ENCODE measurements around the gene PKP2. TPM values are rescaled to one million over a fixed set of nuclear protein-coding genes. Genes with fewer than 3 reads are reported as not detected.
"Not testable (repeated sequence)": the region's sequence is repeated elsewhere in the genome, so short reads cannot be mapped to it uniquely, and the experiment has no call there.

Gene PKP2
- total RNA-seq, 1 experiment from 2014 or later = 7.4 TPM

GRCh38 chr12:32879066-32879465 lies 17.5 kb downstream of the PKP2 start:
- not testable (repeated sequence) for H3K27me3 ChIP-seq, DNase-seq, H3K36me3 ChIP-seq, H3K9me3 ChIP-seq, H3K4me3 ChIP-seq

- Histone ChIP-seq H3K36me3 (no peaks in the 10 kb centered on the region), H3K9me3 (no peaks in the 10 kb centered on the region)
- DNase-seq = no peak
These were observed 18.7 kb downstream of the PKP2 start for GRCh38 chr12:32877601-32878459.

DNA sequence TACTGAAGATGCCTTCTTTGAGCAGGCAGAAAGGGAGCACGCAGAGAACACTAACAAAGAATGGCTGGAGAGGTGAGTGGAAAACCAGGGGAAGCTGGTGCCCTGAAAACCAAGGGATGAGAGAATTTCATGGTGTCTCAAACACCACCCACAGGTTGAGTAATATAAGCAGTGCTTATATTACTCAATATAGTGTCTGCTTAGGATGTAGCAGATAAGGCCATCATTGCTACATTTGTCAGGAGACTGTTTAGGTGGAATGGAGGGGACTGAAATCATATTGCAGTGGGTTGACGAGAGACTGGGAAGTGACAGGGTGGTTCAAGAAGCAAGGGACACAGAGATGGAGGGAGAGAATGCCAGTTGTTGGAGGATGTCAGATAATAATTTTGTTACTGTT lies 20.6 kb downstream of the PKP2 start:
- Histone ChIP-seq H3K36me3 (no peaks in the 10 kb centered on the region), H3K4me3 (no peak overlapping the region), H3K27me3 (no peaks in the 10 kb centered on the region), H3K9me3 (no peaks in the 10 kb centered on the region)
- DNase-seq = no peak

More at GRCh38 chr12:32877601-32878459, 18.7 kb downstream of the PKP2 start:
- Histone ChIP-seq H3K27me3 (no peaks in the 10 kb centered on the region), H3K4me3 (no peak overlapping the region)

GRCh38 chr12:32874975-32875374 lies 21.6 kb downstream of the PKP2 start:
- H3K4me3 ChIP-seq = no peak overlapping the region
- DNase-seq = no peak
- H3K9me3 ChIP-seq = no peaks in the 10 kb centered on the region
- H3K27me3 ChIP-seq = no peaks in the 10 kb centered on the region
- no peaks in the 10 kb centered on the region for H3K36me3 ChIP-seq

- Histone ChIP-seq H3K9me3 (no peaks in the 10 kb centered on the region), H3K36me3 (no peaks in the 10 kb centered on the region), H3K4me3 (no peak overlapping the region), H3K27me3 (no peaks in the 10 kb centered on the region)
- no peak for DNase-seq
These were observed 22.5 kb downstream of the PKP2 start for GRCh38 chr12:32874078-32874477.

GRCh38 chr12:32872416-32872815 lies 24.2 kb downstream of the PKP2 start:
- not testable (repeated sequence) for H3K4me3 ChIP-seq, H3K27me3 ChIP-seq, H3K9me3 ChIP-seq, DNase-seq, H3K36me3 ChIP-seq

DNA sequence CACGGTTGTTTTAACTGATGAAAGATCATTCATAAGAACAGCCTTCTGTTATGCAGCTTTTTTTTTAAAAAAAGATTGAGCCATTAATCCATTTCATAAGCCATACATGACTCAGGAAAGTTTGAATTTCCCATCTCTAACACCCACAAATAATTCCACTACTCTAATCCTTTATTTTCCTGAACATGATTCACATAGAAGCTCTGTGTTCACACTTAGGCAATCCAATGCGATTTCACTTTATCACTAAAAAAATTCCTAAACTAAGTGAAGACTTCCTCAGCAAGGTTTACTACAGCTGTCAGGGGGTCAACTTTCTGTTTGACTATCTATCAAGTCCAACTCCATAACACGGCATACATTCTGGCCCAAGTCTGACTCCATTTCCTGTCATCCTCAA lies 25.9 kb downstream of the PKP2 start:
- no peaks in the 10 kb centered on the region for H3K36me3 ChIP-seq
- no peak for DNase-seq
- H3K4me3 ChIP-seq = no peak overlapping the region
- no peaks in the 10 kb centered on the region for H3K27me3 ChIP-seq
- H3K9me3 ChIP-seq = no peaks in the 10 kb centered on the region

GRCh38 chr12:32868885-32869284 lies 27.7 kb downstream of the PKP2 start:
- H3K9me3 ChIP-seq = no peaks in the 10 kb centered on the region
- H3K4me3 ChIP-seq = no peak overlapping the region
- DNase-seq = peak; percentile 4
- no peaks in the 10 kb centered on the region for H3K36me3 ChIP-seq
- no peaks in the 10 kb centered on the region for H3K27me3 ChIP-seq

DNA sequence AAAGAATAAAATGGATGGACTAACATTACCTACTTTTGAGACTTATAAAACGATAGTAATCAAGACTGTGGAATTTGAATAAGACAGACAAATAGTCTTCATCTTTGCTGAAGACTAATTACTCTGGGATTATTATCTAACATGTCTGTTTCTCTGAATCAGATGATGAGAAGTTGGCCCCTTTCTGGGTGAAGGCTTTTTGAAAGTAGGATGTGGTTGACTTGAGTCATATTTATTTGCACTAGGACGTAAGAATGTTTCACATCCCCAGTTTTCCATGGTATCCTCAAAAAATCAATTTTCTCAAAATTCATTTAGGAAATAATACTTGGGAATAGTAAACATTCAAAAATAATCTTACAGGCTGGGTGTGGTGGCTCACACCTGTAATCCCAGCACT lies 31.8 kb downstream of the PKP2 start:
- Histone ChIP-seq H3K4me3 (no peak overlapping the region), H3K9me3 (no peaks in the 10 kb centered on the region), H3K36me3 (no peaks in the 10 kb centered on the region), H3K27me3 (no peaks in the 10 kb centered on the region)
- DNase-seq = no peak

GRCh38 chr12:32863128-32863527 lies 33.4 kb downstream of the PKP2 start:
- no peak for DNase-seq
- H3K9me3 ChIP-seq = no peaks in the 10 kb centered on the region
- H3K36me3 ChIP-seq = no peaks in the 10 kb centered on the region
- H3K4me3 ChIP-seq = no peak overlapping the region
- no peaks in the 10 kb centered on the region for H3K27me3 ChIP-seq

DNA sequence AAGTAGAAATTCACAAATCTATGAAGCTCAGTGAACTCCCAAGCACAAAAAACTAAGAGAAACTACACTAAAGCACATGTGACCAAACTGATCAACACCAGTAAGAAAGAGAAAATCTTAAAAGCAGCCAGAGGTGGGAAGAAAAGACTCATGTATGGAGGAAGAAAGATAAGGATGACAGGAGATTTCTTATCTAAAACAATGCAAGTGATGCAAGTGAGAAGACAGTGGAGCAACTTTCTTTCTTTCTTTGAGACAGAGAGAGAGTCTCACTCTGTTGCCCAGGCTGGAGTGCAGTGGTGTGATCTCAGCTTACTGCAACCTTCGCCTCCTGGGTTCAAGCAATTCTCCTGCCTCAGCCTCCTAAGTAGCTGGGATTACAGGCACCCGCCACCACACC lies 34.9 kb downstream of the PKP2 start:
- not testable (repeated sequence) for H3K36me3 ChIP-seq, H3K4me3 ChIP-seq, H3K27me3 ChIP-seq, H3K9me3 ChIP-seq, DNase-seq

- H3K36me3 ChIP-seq = no peaks in the 10 kb centered on the region
- DNase-seq = no peak
- no peak overlapping the region for H3K4me3 ChIP-seq
- H3K9me3 ChIP-seq = no peaks in the 10 kb centered on the region
- H3K27me3 ChIP-seq = 0 out of 2 replicates have a peak, but pooled peaks cover 1% of the 10 kb centered on the region
These were observed 36.4 kb downstream of the PKP2 start for GRCh38 chr12:32860192-32860591.

DNA sequence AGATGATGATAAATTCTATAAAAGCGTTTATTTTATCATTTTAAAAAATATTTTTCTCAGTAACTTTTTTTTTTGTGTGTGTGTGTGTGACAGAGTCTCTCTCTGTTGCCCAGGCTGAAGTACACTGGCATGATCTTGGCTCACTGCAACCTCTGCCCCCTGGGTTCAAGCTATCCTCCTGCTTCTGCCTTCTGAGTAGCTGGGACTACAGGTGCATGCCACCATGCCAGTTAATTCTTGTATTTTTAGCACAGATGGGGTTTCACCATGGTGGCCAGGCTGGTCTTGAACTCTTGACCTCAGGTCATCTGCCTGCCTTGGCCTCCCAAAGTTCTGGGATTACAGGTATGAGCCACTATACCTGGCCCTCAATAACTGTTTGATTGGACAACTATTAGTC lies 37.2 kb downstream of the PKP2 start:
- no peaks in the 10 kb centered on the region for H3K36me3 ChIP-seq
- no peak for DNase-seq
- H3K9me3 ChIP-seq = no peaks in the 10 kb centered on the region
- 0 out of 2 replicates have a peak, but pooled peaks cover 2% of the 10 kb centered on the region for H3K27me3 ChIP-seq
- no peak overlapping the region for H3K4me3 ChIP-seq

DNA sequence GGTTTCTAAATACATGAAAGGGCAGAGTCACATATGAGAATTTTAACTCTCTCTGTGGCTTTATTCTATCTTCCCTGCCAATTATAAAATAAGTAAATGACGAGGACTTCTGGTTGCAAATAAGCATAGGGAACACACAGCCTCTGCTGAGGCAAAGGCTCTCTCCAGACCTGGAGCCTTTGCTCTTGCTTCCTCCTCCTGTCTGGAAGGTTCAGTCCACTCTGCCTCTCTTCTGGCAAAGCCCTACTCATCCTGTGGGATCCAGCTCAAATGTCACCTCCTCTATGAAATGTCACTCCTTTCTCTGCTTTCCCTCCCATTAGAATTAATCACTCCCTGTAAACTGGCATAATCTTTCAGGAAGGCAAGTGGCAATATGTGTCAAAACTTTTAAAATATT lies 41.9 kb downstream of the PKP2 start:
- no peaks in the 10 kb centered on the region for H3K9me3 ChIP-seq

DNA sequence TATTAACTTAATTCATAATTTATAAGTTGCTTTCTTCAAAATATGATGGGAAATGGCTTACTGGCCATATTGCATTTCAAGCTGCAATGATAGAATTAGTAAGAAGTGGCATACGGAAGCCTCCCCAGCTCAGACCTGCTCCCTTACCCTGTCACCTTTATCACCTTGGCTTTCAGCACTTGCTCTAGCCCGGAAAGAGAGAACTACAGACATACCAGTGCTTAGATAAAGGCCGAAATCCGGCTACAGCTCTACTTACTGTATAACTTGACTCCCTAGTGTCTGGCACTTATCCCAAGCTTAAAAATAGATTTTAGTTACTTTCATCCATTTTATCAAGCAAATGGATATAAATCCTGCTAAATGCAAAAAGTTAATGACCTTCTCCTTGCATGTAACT lies 42.5 kb downstream of the PKP2 start:
- DNase-seq = no peak
- Histone ChIP-seq H3K9me3 (no peaks in the 10 kb centered on the region), H3K4me3 (no peak overlapping the region), H3K36me3 (no peaks in the 10 kb centered on the region), H3K27me3 (peaks cover 7% of the 10 kb centered on the region; the same call in 1 of the 2 replicates)

More for the DNA sequence above, 41.9 kb downstream of the PKP2 start:
- no peaks in the 10 kb centered on the region for H3K36me3 ChIP-seq
- H3K27me3 ChIP-seq = peaks cover 7% of the 10 kb centered on the region; the same call in 1 of the 2 replicates
- no peak overlapping the region for H3K4me3 ChIP-seq
- DNase-seq = no peak

DNA sequence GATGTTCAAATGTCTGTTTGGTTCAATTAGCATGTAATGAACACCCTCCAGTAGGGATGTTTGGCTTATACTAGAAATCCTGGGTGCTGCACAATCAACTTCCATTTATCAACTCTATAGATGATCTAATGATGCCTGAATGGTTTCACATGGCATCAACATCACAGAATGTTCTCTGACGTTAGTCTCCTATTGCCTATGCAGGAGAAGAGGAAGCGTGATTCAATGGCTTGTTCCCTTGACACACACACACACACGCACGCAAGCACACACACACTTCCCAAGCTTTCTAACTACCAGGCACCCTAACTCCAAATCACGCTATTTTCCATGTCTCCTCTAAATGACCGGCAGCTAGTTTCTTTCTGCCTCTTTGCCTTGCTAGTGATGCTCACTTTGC lies 49.3 kb downstream of the PKP2 start:
- Histone ChIP-seq H3K27me3 (no peaks in the 10 kb centered on the region), H3K36me3 (no peaks in the 10 kb centered on the region), H3K4me3 (no peak overlapping the region), H3K9me3 (no peaks in the 10 kb centered on the region)
- no peak for DNase-seq

DNA sequence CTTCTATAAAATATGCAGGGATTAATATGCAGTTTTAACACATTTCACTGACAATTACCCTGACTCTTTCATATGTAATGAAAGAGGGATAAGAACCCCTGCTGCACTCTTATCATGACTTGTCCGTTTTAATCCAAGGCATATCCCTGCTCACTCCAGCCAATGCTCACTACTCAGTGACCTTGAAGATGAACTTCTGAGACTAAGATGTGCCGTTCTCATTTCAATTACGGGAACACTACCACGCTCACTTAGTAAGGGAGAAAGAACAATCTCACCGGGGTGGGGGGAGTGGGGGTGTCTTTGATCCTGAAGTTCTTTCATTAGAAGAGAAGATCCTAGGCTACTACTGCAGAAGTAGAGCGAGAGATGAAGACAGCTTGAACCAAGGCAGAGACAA lies 50.5 kb downstream of the PKP2 start:
- no peak for DNase-seq
- Histone ChIP-seq H3K4me3 (no peak overlapping the region), H3K27me3 (no peaks in the 10 kb centered on the region), H3K36me3 (no peaks in the 10 kb centered on the region), H3K9me3 (no peaks in the 10 kb centered on the region)

GRCh38 chr12:32843528-32844095 lies 53.0 kb downstream of the PKP2 start:
- no peaks in the 10 kb centered on the region for H3K9me3 ChIP-seq
- H3K4me3 ChIP-seq = no peak overlapping the region
- DNase-seq = no peak
- no peaks in the 10 kb centered on the region for H3K27me3 ChIP-seq
- no peaks in the 10 kb centered on the region for H3K36me3 ChIP-seq

Data from MG63 (cell line).